KBM-7 (cell line): ENCODE data around the gene CENPM.

Experiments used
- DNase-seq: peaks from one replicate; pipeline ENCODE4 v3.0.0-alpha.2; 2015
- in situ Hi-C: fragments of 300-500 bp; cut with MboI; formaldehyde crosslinking; loops from 2 replicates; pipeline ENCODE4 v1.14.3; 2020; ENCODE audit warnings: low sequenced_read_pairs, low pct_unique_long_range_greater_than_20kb, mixed read lengths

The CENPM gene

DNA sequence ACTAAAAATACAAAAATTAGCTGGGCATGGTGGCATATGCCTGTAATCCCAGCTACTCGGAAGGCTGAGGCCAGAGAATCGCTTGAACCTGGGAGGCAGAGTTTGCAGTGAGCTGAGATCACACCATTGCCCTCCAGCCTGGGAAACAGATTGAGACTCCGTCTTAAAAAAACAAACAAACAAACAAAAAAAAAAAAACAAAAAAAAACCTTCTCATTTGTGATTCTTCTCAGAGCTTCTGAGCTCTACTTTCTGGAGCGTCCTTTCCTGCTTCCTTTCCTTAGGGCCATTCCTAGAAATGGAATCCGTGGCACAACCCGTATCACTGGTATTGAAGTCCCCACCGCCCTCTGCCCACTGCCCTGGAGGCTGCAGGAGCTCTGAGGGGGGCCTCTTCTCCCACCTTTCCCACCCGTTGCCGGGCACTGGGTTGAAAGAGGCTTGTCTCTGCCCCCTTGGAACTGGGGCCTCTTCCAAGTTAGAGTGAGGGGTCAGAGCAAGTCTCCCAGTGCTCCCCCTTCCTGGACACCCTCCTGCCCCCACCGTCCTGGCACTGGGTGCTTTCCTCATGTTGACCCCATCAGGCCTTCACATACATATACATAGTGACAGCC is 30.1 kb downstream of the CENPM start:
- in situ Hi-C loops = no loop called here

DNA sequence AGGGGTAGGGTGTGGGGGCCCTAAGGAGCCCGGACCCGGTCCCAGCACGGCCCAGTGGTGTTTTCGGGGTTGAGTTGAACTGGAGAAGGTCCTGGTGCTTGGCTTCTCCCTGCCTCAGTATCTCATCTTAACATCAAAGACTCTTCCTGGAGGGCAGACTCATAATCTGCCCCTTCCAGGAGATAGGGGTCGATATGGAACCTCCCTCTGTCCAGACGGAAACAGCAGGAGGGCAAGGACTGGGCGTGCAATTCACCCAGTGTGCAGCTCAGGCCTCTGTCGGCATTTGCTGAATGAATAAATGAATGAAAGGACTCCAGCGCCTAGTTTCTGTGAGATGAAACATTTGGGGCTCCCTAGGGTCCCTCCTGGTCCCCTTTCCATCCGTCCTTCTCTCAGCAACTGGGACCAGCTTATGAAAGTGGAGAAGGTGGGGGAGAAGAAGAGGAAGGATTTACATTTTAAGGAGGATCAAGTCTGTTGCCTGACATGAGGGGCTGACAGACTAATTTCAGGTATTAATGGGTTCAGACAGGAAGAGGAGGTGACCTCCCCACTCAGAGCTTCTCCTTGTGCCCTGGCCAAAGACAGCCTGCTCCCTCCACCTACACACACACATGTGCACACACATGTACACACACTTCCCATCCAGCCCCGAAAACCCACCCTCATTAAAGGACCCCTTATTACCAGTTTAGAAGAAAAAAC is 31.0 kb downstream of the CENPM start:
- in situ Hi-C loops = no loop called here
- DNase-seq = no peak

More for the DNA sequence above, 30.1 kb downstream of the CENPM start:
- DNase-seq = no peak

DNA sequence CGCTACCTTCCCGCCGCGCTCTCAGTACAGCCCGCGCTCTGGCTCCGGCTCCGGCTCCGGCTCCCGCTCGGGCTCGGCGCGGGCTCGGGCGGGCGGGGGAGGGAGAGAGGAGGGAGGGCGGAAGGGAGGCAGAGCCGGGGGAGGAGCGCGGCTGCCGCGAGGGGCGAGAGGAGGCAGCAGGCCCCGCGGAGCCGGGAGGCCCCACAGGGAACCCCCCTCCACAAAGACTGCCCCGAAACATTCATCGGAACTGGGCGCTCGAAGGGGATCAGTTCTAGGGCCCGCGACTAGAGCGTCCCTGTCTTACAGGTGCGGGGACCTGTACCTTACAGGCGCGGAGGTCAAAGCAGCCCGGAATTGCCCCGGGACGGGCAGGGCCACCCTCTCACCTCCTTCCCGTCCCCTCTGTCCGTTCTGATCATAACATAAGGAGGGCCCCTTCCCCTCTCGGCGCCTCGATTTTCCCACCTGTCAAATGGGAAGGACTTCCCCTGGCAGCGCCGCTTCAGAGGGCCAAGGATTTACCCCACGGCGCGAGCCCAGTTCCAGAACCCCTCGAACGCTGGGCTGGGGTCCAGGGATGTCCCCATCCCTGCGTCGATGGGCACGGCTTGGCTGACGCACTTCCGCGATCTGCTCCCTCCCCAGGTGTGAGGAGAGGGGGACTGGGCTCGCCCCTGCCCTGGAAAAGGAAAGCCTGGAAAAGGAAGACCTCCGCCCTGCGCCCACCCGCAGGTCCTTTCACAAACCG is 31.7 kb downstream of the CENPM start, which contains the start of gene SHISA8:
SHISA8 (minus strand) TSS at position 40 of the 751 bp plus-strand sequence. CDS start 407 bp downstream, outside the sequence.
- in situ Hi-C loops = no loop called here
- no peak for DNase-seq

DNA sequence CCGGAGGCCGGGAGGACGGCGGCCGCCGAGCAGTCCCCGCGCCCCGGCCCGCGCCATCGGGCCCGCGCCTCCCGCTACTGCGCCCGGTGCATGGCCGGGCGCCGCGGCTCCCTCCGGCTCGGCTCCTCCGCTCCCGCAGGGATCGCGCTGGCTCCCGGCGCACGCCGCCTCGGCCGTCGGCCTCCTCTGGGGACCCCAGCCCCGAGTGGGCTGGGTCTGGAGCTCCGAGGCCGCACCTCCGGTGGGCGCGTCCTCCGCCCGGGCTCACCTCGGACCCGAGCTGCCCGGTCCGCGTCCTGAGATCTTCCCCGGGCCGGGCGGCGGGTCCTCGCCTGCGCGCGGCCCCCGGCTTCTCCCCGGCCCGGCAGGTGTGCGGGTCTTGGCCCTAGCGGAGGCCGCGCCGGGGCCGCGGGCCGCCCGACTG is 32.3 kb downstream of the CENPM start:
- in situ Hi-C loops = no loop called here
- DNase-seq = no peak

DNA sequence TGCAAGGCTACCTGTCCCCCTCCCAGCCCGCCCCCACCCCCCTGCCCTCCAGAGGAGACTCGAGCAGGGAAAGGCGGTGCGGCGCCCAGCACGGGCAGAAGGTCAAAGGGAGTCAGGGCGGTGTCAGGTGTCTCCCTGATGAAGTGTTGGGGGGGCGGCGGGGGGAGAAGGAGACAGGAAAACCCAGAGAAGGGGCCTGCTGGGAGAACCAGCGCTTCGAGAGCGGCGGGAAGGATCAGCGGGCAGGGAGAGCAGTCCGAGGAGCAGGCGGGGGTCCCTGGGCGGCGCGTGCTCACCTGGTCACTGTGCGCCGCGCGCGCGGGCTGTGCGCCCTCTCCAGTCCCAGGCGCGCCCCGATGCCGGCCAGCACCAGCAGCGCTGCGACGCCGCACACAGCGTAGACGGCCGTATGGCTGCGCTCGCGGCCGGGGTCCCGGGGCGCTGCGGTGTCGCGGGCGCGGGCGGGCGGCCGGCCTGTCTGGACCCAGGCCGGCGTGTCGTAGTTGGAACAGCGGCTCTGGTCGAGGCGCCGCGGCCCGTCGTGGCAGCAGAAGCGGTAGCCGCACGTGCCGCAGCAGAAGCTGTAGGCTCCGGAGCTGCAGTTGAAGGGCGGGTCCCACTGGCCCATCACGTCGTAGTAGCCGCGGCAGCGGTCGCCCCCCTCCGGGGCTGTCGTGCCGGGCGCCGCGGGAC is 33.0 kb downstream of the CENPM start:
- in situ Hi-C loops = no loop called here
- no peak for DNase-seq

DNA sequence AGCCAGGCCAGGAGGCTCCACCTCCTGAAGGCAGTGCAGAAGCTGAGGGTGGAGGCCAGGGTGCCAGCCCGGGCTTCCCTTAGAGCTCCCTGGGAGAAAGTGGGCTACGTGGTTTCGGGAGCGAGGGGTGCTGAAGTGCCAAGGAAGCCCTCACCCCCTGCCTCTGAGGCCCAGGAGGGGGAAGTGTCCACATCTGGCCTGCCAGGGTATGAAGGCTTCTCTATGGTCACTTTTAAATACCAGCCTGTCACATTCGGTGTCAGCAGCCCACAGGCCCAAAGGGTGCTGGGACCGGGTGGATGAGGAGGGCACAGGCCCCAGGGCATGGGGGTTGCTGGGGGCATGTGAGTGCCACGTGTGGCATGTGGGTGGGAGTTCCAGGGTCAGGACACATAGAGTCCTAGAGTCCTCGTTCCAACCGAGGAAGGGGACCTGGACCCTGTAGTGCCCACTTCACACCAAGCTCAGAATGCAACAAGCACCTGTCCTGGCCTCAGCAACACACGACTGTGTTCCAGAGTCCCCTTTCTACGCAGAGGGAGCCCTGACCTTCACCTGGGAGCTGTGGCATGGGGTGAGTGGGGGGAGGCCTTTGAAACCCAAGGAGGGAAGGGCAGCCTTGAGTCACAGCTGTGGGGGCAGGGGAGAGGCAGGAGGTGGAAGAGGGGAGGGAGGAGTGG is 33.8 kb downstream of the CENPM start:
- in situ Hi-C loops = no loop called here
- DNase-seq = no peak

DNA sequence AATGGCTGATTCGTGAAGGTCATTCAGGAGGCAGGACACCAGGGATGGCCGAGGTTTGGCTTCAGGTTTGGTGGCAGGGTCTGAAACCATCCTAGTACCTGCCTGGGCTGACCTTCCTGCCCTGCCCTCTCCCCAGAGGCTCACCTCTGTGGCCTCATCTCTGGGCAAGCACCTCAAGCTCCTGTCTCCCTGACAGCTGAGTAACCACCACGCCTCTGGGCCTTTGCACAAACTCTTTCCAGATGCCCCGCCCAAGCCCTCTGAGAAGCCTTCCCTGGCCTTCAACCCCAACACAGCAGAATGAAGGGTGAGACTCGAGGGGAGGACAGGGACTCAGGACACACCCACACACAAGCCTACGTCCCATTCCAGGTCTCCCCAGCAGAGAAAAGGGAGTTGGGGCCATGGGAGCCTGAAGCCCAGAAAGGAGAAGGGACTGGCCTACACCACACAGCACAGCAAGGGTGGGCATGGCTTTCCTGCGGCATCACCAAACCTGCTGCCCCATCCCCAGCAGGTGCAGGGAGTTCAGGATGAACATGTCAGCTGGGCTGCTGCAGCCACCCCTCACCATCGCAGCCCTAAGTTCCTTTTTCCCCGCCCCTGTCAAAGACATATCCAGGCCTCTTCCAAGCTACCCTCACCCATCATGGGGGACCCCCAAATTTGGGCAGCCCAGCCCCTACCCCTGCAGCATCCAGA is 34.5 kb downstream of the CENPM start:
- in situ Hi-C loops = no loop called here
- DNase-seq = no peak

DNA sequence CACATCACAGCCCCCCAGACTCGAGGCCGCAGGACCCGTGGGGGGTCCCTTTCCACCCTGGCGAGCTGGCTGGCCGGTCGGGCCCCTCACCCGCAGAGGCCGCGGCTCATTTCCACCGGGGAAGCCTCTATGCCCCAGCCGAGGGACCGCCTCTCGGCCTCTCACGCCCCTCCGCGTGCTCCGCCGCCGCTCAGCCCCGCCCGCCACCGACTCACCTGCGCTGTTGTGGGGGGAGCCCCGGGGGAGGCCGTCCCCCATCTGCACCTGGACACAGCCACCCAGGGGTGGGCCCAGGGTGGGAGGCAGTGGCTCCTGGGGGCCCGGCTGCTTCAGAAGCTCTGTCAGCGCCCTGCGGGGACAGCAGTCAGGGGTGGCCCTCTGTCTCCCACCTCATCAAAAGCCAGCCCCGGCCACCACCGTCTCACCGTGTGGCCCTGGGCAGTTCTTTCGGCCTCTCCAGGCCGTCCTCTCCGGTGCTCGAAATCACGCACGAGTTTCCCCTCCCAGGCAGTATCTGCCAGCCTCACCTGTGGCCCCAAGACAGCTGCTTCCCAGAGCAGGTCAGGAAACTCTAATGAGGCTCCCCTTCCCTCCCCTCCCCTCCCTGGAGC is 35.8 kb downstream of the CENPM start:
- no peak for DNase-seq
- in situ Hi-C loops = no loop called here

DNA sequence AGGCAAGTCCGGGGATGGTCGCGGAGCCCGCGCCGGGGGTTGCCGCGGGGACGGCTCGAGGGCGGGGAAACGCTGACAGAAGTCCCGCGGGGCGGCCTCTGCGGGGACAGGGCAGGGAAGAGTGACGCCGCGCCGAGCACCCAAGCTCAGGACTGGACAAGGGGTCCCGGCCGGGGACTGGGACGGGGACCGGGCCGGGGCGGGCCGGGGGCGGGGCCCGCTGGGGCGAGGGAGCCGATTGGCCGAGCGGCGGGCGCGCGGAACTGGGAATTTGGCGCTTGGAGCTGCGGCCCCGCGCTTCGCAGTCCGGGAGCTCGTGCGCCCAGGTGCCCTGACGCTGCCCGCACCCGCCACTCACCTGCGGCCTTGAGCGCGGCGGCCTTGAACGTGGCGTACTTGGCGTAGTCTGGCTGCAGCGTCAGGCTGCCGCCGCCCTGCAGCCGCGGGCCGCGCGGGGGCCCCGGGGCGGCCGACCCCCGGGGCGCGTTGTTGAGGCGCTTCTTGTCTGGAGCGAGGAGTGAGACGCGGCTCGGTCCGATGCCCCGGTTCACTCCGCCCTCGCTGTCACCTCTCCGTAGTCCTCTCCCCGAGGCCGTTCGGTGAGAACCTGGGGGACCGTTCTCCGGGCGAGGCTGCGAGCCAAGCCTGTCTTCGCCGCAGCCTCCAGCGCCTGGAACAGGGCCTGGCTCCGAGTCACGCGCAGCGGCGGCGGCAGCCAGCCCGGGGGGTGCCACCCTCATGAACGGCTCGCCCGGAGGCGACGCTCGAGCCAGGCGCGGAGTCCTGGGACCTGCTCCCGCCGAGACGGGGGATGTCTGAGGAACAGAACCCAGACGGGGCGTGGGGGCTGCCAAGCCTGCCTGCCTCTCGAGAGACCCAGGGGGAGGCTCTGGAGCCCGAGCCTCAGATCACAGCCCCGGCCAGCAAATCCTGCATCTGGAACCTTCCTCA is 36.6 kb downstream of the CENPM start:
- no peak for DNase-seq
- in situ Hi-C loops = no loop called here

DNA sequence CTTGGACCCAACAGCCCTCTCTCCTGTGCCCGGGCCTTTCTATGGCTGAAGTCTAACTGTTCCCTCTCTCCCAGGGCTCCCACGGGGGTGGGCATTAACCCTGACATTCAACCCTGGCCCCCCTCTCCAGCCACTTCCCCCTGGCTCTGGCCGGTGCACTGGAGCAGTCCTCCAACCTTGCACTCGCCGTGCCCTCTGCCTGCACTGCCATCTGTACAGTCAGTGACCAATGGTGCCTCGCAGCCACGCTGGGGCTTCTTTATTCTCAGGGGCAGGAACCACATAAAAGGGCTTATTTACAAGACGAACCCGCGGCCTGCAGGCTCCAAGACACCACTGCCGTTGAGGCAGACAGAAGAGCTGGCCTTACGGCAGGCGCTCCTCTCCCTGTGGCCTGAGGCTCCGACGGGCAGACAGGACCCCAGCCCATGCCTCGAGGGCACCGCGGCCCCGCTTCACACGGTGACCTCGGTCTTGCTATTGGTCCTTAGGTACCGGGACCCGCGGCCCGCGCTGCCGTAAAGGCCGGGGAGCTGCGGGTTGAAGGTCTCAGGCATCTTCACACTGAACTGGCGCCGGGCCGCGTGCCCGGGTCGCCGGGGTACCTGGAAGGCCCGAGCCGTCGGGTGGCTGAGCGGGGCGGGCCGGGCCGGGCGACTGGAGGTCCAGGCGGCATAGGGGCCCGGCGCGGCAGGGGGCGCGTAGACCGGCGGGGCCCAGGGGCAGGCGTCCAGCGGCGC is 37.5 kb downstream of the CENPM start:
- in situ Hi-C loops = no loop called here
- DNase-seq = no peak

DNA sequence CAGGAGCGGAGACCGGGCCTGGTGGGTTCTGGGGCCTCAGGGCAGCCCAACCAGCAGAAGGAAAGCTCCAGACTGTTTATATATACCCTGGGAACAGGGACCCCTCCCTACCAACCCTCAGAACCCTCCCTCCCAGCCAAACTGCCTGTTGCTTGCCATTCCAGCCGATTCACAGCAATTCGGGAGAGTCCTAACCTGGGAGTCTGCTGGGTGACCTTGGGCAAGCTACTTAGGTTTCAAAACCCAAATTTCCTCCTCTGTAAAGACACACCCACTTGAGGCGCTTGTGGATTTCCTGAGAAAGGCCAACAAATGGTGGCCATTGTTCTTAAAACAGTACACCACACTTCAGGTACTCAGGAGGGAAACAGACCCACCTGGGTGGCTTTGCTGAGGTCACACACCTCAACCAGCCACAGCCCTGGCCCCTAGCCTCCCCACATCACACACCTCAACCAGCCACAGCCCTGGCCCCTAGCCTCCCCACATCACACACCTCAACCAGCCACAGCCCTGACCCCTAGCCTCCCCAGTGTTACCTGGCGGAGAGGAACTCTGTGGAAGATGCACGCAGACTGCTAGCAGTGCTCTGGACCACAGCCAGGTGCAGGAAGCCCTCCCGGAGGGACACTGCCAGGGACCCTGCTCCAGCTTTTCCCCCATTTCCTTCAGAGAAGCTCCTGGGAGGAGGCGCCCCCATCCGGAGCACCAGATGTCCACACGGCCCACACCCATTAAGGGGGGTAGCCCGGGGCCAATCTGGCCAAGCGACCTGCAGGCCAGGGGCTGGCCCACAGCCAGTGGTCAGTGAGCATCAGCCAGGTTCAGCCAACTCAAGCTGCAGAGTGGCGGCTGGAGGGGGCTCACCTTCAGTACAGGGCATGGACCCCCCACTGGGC is 38.3 kb downstream of the CENPM start:
- DNase-seq = no peak
- in situ Hi-C loops = no loop called here

DNA sequence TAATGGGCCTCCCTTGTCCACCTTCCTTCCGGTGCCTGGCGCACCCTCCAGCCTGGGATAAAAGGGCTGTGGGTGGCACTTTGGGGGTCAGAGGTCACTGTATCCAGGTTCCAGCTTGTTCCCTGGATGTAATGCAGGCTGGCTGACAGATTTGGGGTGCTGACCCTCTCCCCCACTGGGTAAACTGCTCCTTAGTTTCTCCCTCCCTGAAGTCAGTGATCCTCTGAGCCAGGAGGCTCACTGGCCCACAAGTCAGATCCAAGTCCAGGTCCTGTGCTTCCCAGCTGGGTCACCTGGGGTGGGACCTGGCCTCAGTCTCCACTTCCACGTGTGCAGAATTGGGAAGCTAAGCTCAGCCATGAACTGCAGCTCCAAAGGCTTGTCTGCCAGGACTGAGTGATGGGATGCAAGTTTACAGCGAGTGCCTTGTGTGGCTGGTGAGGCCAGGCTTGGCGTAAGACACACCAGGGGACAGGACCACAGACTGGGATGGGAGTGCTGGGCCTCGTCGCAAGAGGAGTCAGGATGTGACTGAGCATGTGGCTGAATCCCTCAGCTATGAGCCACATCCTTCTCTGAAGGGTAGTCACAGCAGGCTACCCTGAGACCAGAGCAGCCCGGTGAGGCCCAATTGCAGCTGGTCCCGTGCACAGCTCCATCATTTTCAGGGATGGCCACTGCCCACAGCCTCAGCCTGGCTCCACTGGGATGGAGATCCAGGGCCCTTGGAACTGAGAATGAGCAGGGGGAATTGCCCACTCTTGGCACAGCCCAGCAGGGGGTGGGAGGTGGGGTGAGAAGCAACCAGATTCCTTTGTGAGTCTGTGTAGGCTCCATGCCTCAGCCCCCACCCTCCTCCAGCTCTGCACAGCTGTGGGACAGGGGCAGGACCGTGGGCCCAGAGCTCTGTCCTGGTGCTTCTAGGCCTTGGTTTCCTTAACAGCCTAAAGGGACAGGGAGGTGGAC is 39.2 kb downstream of the CENPM start:
- in situ Hi-C loops = no loop called here
- no peak for DNase-seq

DNA sequence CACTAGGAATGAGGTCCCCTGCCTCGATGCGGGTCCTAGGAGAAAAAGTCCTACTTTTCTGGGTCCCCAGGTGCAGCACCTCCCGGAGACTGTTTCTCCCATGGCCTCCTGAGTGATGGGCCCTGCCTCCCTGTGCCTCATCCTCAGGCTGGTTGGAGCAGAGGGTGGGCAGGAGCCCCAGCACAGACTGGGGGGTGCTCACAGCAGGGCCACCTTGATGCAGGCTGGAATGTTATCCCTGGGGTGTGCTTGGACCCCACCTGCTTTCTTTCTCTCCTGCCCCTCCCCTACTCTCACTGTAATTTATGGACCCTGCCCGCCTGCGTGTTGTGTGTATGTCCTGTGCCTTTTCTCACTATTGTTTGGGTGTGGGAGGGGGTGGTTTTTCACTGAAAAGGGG is 40.1 kb downstream of the CENPM start:
- in situ Hi-C loops = no loop called here
- no peak for DNase-seq

DNA sequence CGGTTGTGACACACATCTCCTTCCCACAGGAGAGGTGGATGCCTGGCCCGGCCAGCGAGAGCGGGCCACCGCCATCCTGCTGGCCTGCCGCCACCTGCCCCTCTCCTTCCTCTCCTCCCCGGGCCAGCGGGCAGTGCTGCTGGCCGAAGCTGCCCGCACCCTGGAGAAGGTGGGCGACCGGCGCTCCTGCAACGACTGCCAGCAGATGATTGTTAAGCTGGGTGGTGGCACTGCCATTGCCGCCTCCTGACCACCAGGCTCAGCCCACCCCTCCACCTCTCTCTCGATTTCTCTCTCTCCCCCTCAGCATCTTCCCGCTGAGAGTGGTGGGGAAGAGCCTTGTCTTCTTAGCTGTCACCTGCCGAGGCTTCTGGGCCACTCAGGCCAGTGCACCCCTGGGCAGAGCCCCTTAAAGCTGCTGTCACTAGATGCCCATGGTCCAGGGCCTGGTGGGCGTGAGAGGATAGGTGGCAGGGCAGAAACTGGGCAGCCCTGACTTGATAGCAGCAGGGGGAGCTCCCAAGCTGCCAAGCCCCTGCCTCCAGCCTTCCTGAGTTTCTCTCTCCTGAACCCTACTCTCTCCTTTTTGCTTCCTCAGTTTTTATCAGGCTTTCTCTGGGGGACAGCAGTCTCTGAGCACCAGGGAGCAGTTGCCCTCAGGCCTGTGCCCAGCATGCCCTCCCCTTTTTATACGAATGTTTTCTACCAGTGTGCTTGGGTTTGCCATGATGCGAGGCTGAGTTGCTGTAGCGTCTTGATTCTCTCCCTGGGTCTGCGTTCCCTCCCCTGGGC is 41.3 kb downstream of the CENPM start:
- DNase-seq = no peak
- in situ Hi-C loops = no loop called here
